ENCODE results near the gene GTPBP10. TPM values are rescaled to one million over a fixed set of nuclear protein-coding genes. Genes with fewer than 3 reads are reported as not detected.

The GTPBP10 gene
- total and polyA plus RNA-seq, 2 of the 13 experiments (the other 11 are each of a cell fraction or from before 2014, with no cell fraction given): 13.3 to 38.7 TPM

DNA sequence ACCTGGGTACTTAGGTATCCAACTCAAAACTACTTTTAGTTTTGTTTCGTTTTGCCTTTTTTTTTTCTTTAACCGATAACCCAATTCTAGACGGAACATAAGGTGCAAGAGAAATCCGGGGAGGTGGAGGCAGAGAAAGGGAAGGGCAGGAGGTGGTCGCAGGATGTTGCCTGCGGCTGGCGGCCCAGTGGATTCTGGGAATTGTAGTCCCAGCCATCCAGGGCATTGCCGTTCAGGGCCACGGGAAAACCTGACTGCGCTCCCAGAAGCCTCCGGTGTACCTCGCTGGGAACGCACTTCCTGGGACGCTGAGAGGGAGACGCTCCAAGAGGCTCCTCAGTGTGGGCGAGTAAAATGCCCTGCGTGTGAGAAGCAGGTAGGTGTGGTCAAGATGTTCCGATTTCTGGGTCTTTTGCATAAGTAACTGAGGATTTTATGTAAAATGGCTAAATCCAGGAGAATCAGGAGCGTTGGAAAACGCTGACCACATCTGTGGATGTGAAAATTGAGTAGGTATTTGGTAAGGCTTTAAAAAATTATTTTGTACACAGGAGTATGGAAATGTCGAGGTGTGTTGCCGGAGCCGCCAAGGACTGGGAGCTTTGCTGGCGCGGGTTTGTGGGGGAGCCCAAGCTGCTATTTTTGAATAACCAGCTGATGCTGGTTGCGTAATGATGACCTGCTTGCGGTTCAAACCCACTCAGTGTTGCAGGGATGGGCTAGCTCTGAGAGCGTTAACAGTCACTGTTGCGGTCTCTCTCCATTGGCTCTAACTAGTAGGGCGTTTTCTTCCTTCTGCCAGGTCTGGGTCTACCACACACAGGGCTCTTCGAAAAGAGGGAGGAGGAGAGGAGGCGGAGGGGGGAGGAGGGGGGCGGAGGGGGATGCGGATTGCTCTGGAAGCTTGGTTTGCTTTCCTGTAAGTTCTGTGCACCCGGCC lies 56.9 kb downstream of the GTPBP10 start, which contains the start of gene CLDN12 (continued):
- TF ChIP-seq HOXA7 (CRISPR knock-in tag; IDR thresholded peaks at IDR 0.05) (no peak), ZNF350 (CRISPR knock-in tag; IDR thresholded peaks at IDR 0.05; ENCODE audit: borderline replicate concordance, low read depth) (peak; percentile 73; the same call in 1 of the 2 replicates), ZNF460 (CRISPR knock-in tag; IDR thresholded peaks at IDR 0.05; ENCODE audit: borderline replicate concordance) (peak; percentile 22; the same call in 1 of the 2 replicates), SNAI1 (CRISPR knock-in tag; IDR thresholded peaks at IDR 0.05; ENCODE audit: borderline replicate concordance) (0 out of 2 replicates have a peak, but pooled peaks have one; percentile 47), HCFC1 (IDR thresholded peaks at IDR 0.05; ENCODE audit: low read depth, low read length) (peak; percentile 83), EZH2 (conservative IDR thresholded peaks at IDR 0.05; ENCODE audit: low read depth, low read length) (no peak), SPEN (CRISPR knock-in tag; IDR thresholded peaks at IDR 0.05; ENCODE audit: low read depth) (peak; percentile 60; the same call in 1 of the 2 replicates), ZNF136 (CRISPR knock-in tag; IDR thresholded peaks at IDR 0.05; ENCODE audit: low read depth) (0 out of 2 replicates have a peak, but pooled peaks have one; percentile 25), ETV5 (CRISPR knock-in tag; IDR thresholded peaks at IDR 0.05; ENCODE audit: borderline replicate concordance) (peak; percentile 61; the same call in 1 of the 2 replicates), POLR2A (IDR thresholded peaks at IDR 0.05; ENCODE audit: insufficient read depth in 1 of 2, low read depth in 2 of 2, low read length in 2 of 2) (peak; percentile 85), ZMYM4 (CRISPR knock-in tag; IDR thresholded peaks at IDR 0.05) (peak; percentile 54; the same call in 1 of the 2 replicates)
- TF ChIP-seq, protein P1, sequence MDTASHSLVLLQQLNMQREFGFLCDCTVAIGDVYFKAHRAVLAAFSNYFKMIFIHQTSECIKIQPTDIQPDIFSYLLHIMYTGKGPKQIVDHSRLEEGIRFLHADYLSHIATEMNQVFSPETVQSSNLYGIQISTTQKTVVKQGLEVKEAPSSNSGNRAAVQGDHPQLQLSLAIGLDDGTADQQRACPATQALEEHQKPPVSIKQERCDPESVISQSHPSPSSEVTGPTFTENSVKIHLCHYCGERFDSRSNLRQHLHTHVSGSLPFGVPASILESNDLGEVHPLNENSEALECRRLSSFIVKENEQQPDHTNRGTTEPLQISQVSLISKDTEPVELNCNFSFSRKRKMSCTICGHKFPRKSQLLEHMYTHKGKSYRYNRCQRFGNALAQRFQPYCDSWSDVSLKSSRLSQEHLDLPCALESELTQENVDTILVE (CRISPR knock-in tag; IDR thresholded peaks at IDR 0.05): peak; percentile 55
- TF ChIP-seq, protein P2, sequence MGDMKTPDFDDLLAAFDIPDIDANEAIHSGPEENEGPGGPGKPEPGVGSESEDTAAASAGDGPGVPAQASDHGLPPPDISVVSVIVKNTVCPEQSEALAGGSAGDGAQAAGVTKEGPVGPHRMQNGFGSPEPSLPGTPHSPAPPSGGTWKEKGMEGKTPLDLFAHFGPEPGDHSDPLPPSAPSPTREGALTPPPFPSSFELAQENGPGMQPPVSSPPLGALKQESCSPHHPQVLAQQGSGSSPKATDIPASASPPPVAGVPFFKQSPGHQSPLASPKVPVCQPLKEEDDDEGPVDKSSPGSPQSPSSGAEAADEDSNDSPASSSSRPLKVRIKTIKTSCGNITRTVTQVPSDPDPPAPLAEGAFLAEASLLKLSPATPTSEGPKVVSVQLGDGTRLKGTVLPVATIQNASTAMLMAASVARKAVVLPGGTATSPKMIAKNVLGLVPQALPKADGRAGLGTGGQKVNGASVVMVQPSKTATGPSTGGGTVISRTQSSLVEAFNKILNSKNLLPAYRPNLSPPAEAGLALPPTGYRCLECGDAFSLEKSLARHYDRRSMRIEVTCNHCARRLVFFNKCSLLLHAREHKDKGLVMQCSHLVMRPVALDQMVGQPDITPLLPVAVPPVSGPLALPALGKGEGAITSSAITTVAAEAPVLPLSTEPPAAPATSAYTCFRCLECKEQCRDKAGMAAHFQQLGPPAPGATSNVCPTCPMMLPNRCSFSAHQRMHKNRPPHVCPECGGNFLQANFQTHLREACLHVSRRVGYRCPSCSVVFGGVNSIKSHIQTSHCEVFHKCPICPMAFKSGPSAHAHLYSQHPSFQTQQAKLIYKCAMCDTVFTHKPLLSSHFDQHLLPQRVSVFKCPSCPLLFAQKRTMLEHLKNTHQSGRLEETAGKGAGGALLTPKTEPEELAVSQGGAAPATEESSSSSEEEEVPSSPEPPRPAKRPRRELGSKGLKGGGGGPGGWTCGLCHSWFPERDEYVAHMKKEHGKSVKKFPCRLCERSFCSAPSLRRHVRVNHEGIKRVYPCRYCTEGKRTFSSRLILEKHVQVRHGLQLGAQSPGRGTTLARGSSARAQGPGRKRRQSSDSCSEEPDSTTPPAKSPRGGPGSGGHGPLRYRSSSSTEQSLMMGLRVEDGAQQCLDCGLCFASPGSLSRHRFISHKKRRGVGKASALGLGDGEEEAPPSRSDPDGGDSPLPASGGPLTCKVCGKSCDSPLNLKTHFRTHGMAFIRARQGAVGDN (CRISPR knock-in tag; IDR thresholded peaks at IDR 0.05): peak; percentile 91
- TF ChIP-seq, protein P3, sequence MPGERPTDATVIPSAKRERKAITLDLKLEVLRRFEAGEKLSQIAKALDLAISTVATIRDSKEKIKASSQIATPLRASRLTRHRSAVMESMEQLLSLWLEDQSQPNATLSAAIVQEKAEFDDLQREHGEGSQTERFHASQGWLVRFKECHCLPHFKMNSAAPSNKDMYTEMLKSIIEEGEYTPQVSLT (CRISPR knock-in tag; IDR thresholded peaks at IDR 0.05; ENCODE audit: borderline replicate concordance, low read depth): no peak
- TF ChIP-seq, protein P4, sequence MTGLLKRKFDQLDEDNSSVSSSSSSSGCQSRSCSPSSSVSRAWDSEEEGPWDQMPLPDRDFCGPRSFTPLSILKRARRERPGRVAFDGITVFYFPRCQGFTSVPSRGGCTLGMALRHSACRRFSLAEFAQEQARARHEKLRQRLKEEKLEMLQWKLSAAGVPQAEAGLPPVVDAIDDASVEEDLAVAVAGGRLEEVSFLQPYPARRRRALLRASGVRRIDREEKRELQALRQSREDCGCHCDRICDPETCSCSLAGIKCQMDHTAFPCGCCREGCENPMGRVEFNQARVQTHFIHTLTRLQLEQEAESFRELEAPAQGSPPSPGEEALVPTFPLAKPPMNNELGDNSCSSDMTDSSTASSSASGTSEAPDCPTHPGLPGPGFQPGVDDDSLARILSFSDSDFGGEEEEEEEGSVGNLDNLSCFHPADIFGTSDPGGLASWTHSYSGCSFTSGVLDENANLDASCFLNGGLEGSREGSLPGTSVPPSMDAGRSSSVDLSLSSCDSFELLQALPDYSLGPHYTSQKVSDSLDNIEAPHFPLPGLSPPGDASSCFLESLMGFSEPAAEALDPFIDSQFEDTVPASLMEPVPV (CRISPR knock-in tag; IDR thresholded peaks at IDR 0.05): peak; percentile 81; the same call in 1 of the 2 replicates
- TF ChIP-seq, protein P5, sequence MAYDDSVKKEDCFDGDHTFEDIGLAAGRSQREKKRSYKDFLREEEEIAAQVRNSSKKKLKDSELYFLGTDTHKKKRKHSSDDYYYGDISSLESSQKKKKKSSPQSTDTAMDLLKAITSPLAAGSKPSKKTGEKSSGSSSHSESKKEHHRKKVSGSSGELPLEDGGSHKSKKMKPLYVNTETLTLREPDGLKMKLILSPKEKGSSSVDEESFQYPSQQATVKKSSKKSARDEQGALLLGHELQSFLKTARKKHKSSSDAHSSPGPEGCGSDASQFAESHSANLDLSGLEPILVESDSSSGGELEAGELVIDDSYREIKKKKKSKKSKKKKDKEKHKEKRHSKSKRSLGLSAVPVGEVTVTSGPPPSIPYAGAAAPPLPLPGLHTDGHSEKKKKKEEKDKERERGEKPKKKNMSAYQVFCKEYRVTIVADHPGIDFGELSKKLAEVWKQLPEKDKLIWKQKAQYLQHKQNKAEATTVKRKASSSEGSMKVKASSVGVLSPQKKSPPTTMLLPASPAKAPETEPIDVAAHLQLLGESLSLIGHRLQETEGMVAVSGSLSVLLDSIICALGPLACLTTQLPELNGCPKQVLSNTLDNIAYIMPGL (CRISPR knock-in tag; IDR thresholded peaks at IDR 0.05; ENCODE audit: borderline replicate concordance in 1 of 2, low read depth in 1 of 2): peak; percentile 69 to 70
